Breast epithelium (tissue), 4 donors: ENCODE data around the gene PRICKLE3. TPM values are rescaled to one million over a fixed set of nuclear protein-coding genes. Genes with fewer than 3 reads are reported as not detected.

Source experiments
- DNase-seq, 2 donors: peaks; one replicate each; pipeline ENCODE4 v3.0.0-alpha.2; 2019; ENCODE audit warnings: low spot score in 2 of 2
- H3K27ac ChIP-seq, 2 donors: fragments of 200-600 bp; sonication (generic) in 1 of 2; one replicate each; pipeline ENCODE4 v1.5.1; 2016 to 2019; ENCODE audit warnings: mild to moderate bottlenecking in 1 of 2
- H3K27me3 ChIP-seq, 2 donors: fragments of 200-600 bp; sonication (generic) in 1 of 2; one replicate each; pipeline versions ENCODE4 v1.5.1 to v1.6.0; 2017 to 2019; ENCODE audit warnings: control low read depth in 1 of 2, mild to moderate bottlenecking in 1 of 2
- H3K36me3 ChIP-seq: fragments of 200-600 bp; one replicate; pipeline ENCODE4 v1.5.1; 2019
- H3K4me1 ChIP-seq, 2 donors: fragments of 200-600 bp; sonication (generic); one replicate each; pipeline ENCODE4 v1.5.1; 2016 to 2019; ENCODE audit warnings: control low read depth in 1 of 2
- H3K4me3 ChIP-seq, 3 donors: fragments of 200-600 bp; sonication (generic); 1 replicate in 2 of 3; 2 replicates in 1 of 3; pipeline ENCODE4 v1.5.1; 2016 to 2019; ENCODE audit warnings: mild to moderate bottlenecking in 3 of 3, moderate library complexity in 2 of 3
- H3K9me3 ChIP-seq, 2 donors: fragments of 200-600 bp; sonication (generic) in 1 of 2; one replicate each; pipeline ENCODE4 v1.5.1; 2016 to 2019; ENCODE audit warnings: control low read depth in 1 of 2
- CTCF ChIP-seq, 3 donors: fragments of 450-650 bp; IDR thresholded peaks; one replicate each; pipeline ENCODE4 v1.5.1; 2016 to 2017; ENCODE audit warnings: antibody characterized with exemption in 3 of 3, mild to moderate bottlenecking in 3 of 3, moderate library complexity in 3 of 3
- POLR2A ChIP-seq: fragments of 450-650 bp; IDR thresholded peaks from one replicate; pipeline ENCODE4 v1.6.1; 2016; ENCODE audit warnings: antibody characterized with exemption, mild to moderate bottlenecking, moderate library complexity
- POLR2AphosphoS5 ChIP-seq, 3 donors: sonication (generic); formaldehyde crosslinking; IDR thresholded peaks; one replicate each; pipeline ENCODE4 v1.6.1; 2017; ENCODE audit warnings: antibody characterized with exemption in 3 of 3
- intact Hi-C: fragments of 100-400 bp; cut with DNase I; formaldehyde crosslinking; loops from one replicate; pipeline ENCODE4 v1.15.1; 2023; ENCODE audit warnings: low total_unique reads
- total RNA-seq, 3 donors: library from RNA; depleted of rRNA; stranded (reverse); fragments of >200 nt; gene quantifications; one replicate each; pipeline ENCODE4 v1.1.0, GENCODE V29; 2016

Gene PRICKLE3
- total RNA-seq, 3 donors from 2014 or later, result 13.3 to 14.4 (median 14.0) TPM

GRCh38 chrX:49161632-49162031 lies 24.5 kb downstream of the PRICKLE3 start:
- intact Hi-C loops, result no loop called here
- no peaks in the 10 kb centered on the region for H3K36me3 ChIP-seq
- TF ChIP-seq POLR2A, result no peak
- no peak for TF ChIP-seq CTCF (IDR thresholded peaks at IDR 0.05)
- no peak for TF ChIP-seq POLR2AphosphoS5 (IDR thresholded peaks at IDR 0.05)
- DNase-seq, result no peak
- no peak overlapping the region for H3K27ac ChIP-seq
- no peak overlapping the region for H3K4me3 ChIP-seq
- no peaks in the 10 kb centered on the region for H3K4me1 ChIP-seq
- peaks cover 0 to 28% of the 10 kb centered on the region in 2 donors for H3K27me3 ChIP-seq
- H3K9me3 ChIP-seq, result no peaks in the 10 kb centered on the region

- Histone ChIP-seq H3K4me3 (no peak overlapping the region), H3K27ac (no peak overlapping the region), H3K4me1 (no peaks in the 10 kb centered on the region), H3K36me3 (no peaks in the 10 kb centered on the region), H3K9me3 (no peaks in the 10 kb centered on the region), H3K27me3 (peaks cover 0 to 28% of the 10 kb centered on the region in 2 donors)
- TF ChIP-seq POLR2AphosphoS5 (IDR thresholded peaks at IDR 0.05) (no peak), POLR2A (no peak), CTCF (IDR thresholded peaks at IDR 0.05) (no peak)
- no peak for DNase-seq
- intact Hi-C loops, result no loop called here
These were observed 25.3 kb downstream of the PRICKLE3 start for GRCh38 chrX:49160908-49161307.

GRCh38 chrX:49157194-49157593 lies 29.0 kb downstream of the PRICKLE3 start:
- no peak for DNase-seq
- H3K27ac ChIP-seq, result no peak overlapping the region
- H3K4me1 ChIP-seq, result no peaks in the 10 kb centered on the region
- peaks cover 0 to 20% of the 10 kb centered on the region in 2 donors for H3K27me3 ChIP-seq
- no peaks in the 10 kb centered on the region for H3K36me3 ChIP-seq
- no peaks in the 10 kb centered on the region for H3K9me3 ChIP-seq
- intact Hi-C loops, result no loop called here
- no peak overlapping the region for H3K4me3 ChIP-seq
- TF ChIP-seq CTCF (IDR thresholded peaks at IDR 0.05) (no peak), POLR2A (no peak), POLR2AphosphoS5 (IDR thresholded peaks at IDR 0.05) (no peak)

- intact Hi-C loops, result no loop called here
- TF ChIP-seq POLR2AphosphoS5 (IDR thresholded peaks at IDR 0.05) (peak; percentile 19 to 58 (median 35)), CTCF (IDR thresholded peaks at IDR 0.05) (peak; percentile 8 to 66 (median 42)), POLR2A (no peak)
- peaks cover 0 to 20% of the 10 kb centered on the region in 2 donors for H3K27me3 ChIP-seq
- peak; percentile 85 to 86 for DNase-seq
- H3K27ac ChIP-seq, result peak overlapping the region; percentile 97 to 99
- H3K4me1 ChIP-seq, result no peaks in the 10 kb centered on the region
- peak overlapping the region; percentile 44 to 78 (median 57) for H3K4me3 ChIP-seq
- H3K9me3 ChIP-seq, result no peaks in the 10 kb centered on the region
- H3K36me3 ChIP-seq, result no peaks in the 10 kb centered on the region
These were observed 30.0 kb downstream of the PRICKLE3 start for GRCh38 chrX:49155900-49156837.

GRCh38 chrX:49155243-49155899 lies 30.8 kb downstream of the PRICKLE3 start:
- intact Hi-C loops, result no loop called here
- peak in 1 of 2 donors; percentile 68 for DNase-seq
- TF ChIP-seq POLR2AphosphoS5 (IDR thresholded peaks at IDR 0.05), result no peak
- TF ChIP-seq CTCF (IDR thresholded peaks at IDR 0.05), result no peak
- H3K36me3 ChIP-seq, result no peaks in the 10 kb centered on the region
- no peaks in the 10 kb centered on the region for H3K9me3 ChIP-seq
- H3K27me3 ChIP-seq, result peaks cover 0 to 20% of the 10 kb centered on the region in 2 donors
- H3K4me3 ChIP-seq, result peak overlapping the region; percentile 44 to 78 (median 57)
- peak overlapping the region; percentile 97 to 99 for H3K27ac ChIP-seq
- no peaks in the 10 kb centered on the region for H3K4me1 ChIP-seq
